Measurements from ENCODE around the gene VPS45.
A peak's percentile ranks its signal among the peaks of the same experiment; 100 is the strongest.
"Not testable (repeated sequence)": the region's sequence is repeated elsewhere in the genome, so short reads cannot be mapped to it uniquely, and the experiment has no call there.

VPS45 gene

GRCh38 chr1:150179867-150180266, 112.3 kb downstream of the VPS45 start:
- H3K4me3 ChIP-seq (ENCODE audit: low read depth, low read length): no peak overlapping the region
- TF ChIP-seq MYC (IDR thresholded peaks at IDR 0.05; ENCODE audit: low read depth, low read length): no peak
- TF ChIP-seq POLR2A (IDR thresholded peaks at IDR 0.05; ENCODE audit: extremely low read depth, insufficient read length): no peak
- no peak for TF ChIP-seq CTCF (IDR thresholded peaks at IDR 0.05; ENCODE audit: low read depth, low read length)
- no peak for DNase-seq (ENCODE audit: low read depth)

- DNase-seq (ENCODE audit: low read depth): no peak
- TF ChIP-seq POLR2A (IDR thresholded peaks at IDR 0.05; ENCODE audit: extremely low read depth, insufficient read length) (no peak), MAX (IDR thresholded peaks at IDR 0.05; ENCODE audit: low read depth, low read length) (no peak), MYC (IDR thresholded peaks at IDR 0.05; ENCODE audit: low read depth, low read length) (no peak)
- no peak overlapping the region for H3K4me3 ChIP-seq (ENCODE audit: low read depth, low read length)
Observed at GRCh38 chr1:150180474-150180873, 112.9 kb downstream of the VPS45 start.

- H3K4me3 ChIP-seq (ENCODE audit: low read depth, low read length): no peak overlapping the region
- TF ChIP-seq CTCF (IDR thresholded peaks at IDR 0.05; ENCODE audit: low read depth, low read length) (no peak), POLR2A (IDR thresholded peaks at IDR 0.05; ENCODE audit: extremely low read depth, insufficient read length) (no peak), MYC (IDR thresholded peaks at IDR 0.05; ENCODE audit: low read depth, low read length) (no peak), MAX (IDR thresholded peaks at IDR 0.05; ENCODE audit: low read depth, low read length) (no peak)
- DNase-seq (ENCODE audit: low read depth): no peak
Observed at GRCh38 chr1:150182247-150182646, 114.7 kb downstream of the VPS45 start.

GRCh38 chr1:150183061-150183460, 115.5 kb downstream of the VPS45 start:
- no peak overlapping the region for H3K4me3 ChIP-seq (ENCODE audit: low read depth, low read length)
- no peak for DNase-seq (ENCODE audit: low read depth)
- TF ChIP-seq MYC (IDR thresholded peaks at IDR 0.05; ENCODE audit: low read depth, low read length): no peak
- no peak for TF ChIP-seq MAX (IDR thresholded peaks at IDR 0.05; ENCODE audit: low read depth, low read length)
- no peak for TF ChIP-seq CTCF (IDR thresholded peaks at IDR 0.05; ENCODE audit: low read depth, low read length)
- TF ChIP-seq POLR2A (IDR thresholded peaks at IDR 0.05; ENCODE audit: extremely low read depth, insufficient read length): no peak

DNA sequence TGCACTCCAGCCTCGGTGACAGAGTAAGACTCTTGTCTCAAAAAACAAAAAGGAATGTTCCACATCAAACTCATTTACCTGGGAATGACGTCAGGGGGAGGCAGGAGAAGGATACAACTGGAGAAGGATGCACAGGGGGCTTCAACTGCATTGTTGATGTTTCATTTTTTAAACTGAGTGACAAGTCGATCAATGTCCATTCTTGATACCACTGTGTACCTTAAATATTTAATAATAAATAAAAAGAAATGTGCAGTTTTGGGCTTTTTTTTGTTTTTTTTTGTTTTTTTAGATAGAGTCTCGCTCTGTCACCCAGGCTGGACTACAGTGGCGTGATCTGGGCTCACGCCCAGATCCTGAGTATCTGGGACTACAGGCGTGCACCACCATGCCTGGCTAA, 117.9 kb downstream of the VPS45 start:
- no peak for DNase-seq (ENCODE audit: low read depth)
- TF ChIP-seq CTCF (IDR thresholded peaks at IDR 0.05; ENCODE audit: low read depth, low read length) (no peak), POLR2A (IDR thresholded peaks at IDR 0.05; ENCODE audit: extremely low read depth, insufficient read length) (no peak), MAX (IDR thresholded peaks at IDR 0.05; ENCODE audit: low read depth, low read length) (no peak), MYC (IDR thresholded peaks at IDR 0.05; ENCODE audit: low read depth, low read length) (no peak)
- H3K4me3 ChIP-seq (ENCODE audit: low read depth, low read length): no peak overlapping the region

DNA sequence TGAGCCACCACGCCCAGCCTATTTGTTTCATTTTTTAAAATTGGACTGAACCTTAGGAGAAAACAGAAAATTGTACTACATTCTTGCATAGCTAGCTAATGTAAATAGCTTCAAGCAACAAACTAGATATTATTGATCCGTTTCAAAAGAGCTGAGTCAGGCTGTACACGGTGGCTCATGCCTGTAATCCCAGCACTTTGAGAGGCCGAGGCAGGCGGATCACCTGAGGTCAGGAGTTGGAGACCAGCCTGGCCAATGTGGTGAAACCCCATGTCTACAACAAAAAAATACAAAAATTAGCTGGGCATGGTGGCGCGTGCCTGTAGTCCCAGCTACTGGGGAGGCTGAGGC, 118.8 kb downstream of the VPS45 start:
- DNase-seq (ENCODE audit: low read depth): not testable (repeated sequence)
- peak overlapping the region; percentile 7 for H3K4me3 ChIP-seq (ENCODE audit: low read depth, low read length)

DNA sequence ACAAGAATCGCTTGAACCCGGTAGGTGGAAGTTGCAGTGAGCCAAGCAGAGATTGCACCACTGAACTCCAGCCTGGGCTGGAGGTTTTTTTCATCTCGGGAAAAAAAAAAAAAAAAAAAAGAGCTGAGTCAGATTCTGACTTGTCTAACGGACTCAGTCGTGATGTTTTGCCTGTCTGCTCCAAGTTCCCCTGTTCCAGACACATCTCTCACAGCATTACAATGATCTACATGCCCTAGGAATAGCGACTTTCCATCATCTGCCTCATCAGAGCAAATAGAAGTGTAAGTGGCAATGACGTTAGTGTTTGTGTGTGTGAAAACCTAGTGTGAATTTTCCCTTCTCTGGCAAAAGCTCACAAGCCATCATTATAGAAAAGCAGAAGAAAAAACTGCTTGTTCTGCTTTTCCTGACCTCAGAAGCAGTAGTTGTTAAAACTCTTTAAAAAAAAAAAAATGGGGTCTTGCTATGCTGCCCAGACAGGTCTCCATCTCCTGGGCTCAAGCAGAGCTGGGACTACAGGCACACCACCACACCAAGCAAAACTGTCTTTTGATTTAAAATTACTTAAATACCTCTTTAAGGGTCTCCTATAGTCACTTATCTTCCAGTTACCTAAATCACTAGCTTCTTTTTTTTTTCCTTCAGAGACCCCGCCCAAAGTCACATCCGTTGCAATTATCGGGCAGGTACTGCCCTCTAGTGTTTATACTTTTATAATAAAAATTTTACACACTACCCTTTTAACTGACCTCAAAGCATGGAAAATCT, 119.4 kb downstream of the VPS45 start:
- peak; percentile 74 for DNase-seq (ENCODE audit: low read depth)
- no peak for TF ChIP-seq MYC (IDR thresholded peaks at IDR 0.05; ENCODE audit: low read depth, low read length)
- TF ChIP-seq POLR2A (IDR thresholded peaks at IDR 0.05; ENCODE audit: extremely low read depth, insufficient read length): no peak
- 0 out of 2 replicates have a peak, but pooled peaks have one; percentile 23 for TF ChIP-seq MAX (IDR thresholded peaks at IDR 0.05; ENCODE audit: low read depth, low read length)
- peak overlapping the region; percentile 47 for H3K4me3 ChIP-seq (ENCODE audit: low read depth, low read length)

Measured in NB4 (cell line).